HG02870 (cell line): Measurements from ENCODE around the gene CNTNAP5.

Source experiments
- ATAC-seq: cut with Tn5 transposase; IDR thresholded peaks from one replicate; pipeline ENCODE4 v1.9.1; 2021; ENCODE audit warnings: mild to moderate bottlenecking, moderate library complexity; ENCODE audit not compliant: unreplicated experiment

Gene CNTNAP5

DNA sequence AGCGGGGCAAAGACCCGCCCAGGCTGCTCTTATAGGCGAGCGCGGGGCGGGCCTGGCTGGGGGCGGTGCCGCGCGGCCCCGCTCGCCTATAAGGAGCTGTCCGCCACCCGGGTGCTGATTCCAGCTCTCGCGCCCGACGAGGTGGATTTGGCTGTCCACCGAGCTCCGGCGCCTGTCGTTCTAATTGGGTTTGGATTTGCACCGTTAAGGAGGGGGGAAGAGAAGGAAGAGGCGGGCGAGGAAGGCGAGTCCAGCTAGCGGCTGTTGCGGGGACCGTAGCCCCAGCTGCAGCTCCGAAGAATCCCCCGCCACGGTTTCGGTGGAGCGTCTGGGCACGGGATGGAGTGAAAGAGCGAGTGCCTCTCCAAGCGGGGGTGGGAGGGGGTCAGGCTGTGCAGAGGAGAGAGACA lies at the start of gene CNTNAP5:
Gene CNTNAP5, plus strand, starts transcription at position 117 of the 410 bp plus-strand sequence. CDS start 364 bp downstream, outside the sequence.
- no peak for ATAC-seq

DNA sequence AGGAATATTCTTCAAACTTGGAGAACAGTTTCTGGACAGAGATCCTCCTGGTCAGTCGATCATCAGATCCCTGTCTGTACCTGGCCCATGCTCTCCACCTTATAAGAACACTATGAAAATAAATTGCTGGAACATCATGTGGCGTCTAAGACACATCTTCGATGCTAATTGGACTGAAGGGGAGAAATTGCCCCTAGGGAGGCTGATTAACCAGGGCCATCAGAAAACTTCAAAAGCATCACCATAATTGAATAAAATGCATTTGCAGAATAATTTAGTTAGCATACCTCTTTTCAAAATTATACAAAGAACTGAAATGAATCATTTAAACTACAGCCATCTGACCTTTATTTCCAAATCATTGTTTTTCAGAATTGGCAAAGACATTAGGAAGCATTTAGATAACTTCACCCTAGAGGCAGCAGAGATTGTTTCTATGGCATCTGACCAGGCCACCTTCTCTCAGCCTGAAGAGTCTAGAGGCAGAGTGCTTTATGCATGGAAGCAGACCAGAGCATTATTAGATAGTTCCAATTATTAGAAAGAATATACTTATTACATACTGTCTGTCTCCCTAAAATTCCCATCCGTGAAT lies 48.9 kb upstream of the CNTNAP5 start:
- ATAC-seq = no peak

DNA sequence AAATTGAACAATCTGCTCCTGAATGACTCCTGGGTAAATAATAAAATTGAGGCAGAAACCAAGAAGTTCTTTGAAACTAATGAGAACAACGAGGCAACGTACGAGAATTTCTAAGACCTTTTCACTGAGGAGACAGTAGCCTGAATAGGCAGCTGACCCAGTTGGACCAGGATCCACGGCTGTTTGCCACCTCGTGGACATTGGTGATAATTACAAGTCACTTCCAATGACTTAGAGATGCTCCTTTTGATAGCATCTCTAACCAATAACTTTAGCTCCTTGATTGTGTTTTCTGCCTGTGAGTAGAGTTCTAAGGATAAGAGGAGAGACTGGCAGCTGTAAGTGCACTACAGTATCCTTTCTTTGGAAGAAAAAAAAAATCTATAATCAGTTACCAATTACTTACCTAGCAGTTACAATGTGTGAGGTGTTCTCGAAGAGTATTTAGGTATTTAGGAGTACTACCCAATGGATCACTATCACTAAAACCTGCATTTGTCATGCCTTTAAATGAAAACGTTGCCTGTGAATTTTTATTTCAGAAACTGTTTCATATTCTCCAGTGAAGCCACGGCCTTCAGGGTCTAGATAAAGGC lies 31.3 kb upstream of the CNTNAP5 start:
- ATAC-seq = peak; percentile 70

DNA sequence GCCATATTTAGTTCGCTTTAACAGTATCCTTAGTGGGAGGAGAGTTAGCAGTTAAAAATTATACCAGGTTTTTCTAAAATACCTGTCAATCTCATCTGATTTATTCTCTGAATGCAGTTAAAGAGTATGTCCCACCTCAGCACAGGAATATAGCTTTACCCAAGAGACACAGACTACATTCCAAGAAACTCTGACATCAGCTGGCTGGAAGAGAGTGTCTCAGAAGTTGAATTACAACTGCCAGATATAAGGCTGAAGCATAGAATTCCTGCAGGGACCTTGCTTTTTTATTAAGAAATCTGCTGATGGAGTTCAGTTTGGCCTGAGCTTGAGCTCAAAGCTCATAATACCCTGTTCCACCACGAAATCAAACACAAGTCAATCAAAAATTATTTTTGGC lies 25.4 kb upstream of the CNTNAP5 start:
- ATAC-seq = no peak

DNA sequence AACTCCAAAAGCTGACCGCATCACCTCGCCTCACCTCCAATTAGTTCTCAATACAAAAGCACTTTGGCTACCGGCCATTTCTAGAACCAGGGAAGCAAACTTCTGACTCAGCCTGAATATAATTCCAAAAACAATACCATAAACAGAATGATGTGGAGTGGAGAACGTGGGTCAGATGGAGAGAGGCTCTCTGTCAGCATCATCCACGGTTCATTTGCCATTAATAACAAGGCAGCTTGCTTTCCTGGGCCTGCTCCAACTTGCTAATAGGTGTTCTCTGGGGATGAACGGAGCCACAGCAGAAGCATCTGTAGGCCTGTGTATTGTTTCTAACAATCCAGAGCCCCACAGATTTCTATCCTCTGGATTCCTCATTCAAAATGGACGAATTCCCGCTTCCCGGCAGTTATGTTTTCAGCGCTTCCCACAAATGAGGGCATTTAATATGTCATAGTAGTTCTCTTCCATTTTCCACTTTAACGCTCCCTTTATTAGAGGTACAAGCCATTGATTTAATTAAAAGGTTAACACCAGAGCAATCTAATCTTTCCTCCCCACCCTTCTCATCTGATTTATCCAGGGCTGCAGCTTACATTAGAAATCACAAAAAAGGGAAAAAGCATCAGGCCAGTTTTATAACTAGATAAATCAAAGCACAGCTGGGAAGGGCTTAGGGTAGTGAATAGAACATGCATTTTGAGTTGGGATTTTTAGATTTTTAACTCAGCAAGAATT lies 23.2 kb upstream of the CNTNAP5 start:
- ATAC-seq = no peak

DNA sequence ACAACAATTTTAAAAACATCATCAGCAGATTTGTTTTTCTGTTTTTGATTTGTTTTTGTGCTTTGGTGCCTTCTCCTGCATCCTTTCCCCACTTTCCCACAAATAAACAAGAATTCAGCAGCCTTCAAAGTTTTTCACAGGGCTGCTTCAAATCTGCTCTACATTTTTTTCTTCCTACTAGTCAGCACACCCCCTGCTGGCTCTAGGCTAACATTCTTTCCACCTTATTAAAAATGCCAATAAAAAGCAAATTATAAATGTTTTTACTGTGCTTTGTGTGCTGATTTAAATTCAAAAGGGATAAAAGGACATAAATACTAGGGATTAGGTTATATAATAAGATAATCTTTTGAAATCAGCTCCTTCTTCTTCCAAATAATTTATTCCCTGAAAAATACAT lies 6.2 kb upstream of the CNTNAP5 start:
- ATAC-seq = no peak

DNA sequence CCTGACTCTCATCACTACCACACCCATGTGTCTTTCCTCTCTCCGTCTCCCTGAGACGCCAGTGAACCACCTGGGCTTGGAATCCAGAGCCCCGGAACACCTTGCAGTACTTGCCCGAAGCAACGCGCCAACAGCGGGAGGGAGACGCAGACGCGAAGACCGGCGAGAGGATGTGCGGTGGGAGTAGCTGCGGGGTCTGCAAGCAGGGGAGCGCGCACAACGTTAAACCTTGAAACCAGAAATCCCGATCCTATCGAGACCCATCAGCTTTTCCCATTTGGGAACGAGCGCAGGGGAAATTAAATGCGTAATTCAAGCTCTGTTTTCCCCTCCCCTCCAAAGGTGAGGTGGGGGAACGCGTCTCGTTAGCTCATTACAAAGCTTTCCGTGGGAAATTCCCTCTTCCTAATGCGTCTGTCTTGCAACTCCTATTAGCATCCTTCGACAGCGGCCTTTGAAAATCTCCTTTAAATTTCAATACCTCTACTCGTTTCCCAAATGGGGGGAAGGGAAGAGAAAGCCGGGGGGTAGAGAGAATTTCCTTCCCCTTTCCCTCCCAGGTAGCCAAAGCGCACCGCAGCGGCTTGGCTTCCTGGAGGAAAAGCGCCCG lies 421 bp upstream of the CNTNAP5 start:
- ATAC-seq = no peak

DNA sequence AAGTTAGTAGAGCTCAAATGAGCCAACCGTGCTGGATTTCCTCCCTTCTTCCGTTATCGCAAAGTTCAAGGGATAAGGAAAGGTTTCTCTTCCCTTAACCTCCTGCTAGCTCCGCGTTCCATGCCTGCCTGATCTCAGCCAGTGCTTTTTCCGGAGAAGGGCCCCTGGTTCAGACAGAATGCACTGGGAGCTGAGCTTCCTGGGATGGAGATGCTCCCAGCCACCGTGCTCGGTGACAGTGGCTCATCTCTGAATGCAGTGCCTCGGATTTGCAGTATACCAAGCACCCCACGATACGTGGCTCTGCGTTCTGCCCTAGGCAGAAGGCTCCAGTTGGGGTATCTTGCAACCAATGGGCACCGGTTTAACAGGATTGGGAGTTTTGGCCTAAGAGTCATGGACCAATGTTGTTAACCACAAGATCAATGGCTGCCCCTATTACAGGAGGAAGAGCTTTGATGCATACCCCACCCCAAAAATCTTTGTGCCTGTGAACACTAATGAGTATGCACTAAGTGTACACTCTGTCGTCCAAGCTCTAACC lies 876 bp downstream of the CNTNAP5 start:
- ATAC-seq = no peak

DNA sequence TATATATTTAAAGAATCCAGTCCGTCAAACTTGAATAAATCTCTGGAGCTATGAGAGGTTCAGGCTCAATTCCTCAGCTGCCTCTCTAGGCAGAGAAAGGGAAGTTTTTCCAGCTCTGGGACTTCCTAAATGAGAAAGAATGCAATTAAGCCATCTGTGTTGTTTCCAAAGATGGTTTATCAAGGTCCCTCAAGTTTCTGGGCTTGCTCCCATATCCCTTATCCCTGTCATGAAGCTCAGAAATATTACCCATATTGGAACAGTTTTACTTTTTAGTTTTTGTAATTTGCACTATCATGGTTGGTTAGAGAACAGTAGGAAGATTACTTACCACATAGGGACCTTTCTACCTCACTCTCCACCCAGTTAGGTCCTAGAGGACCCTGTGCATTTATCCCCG lies 1.4 kb downstream of the CNTNAP5 start:
- no peak for ATAC-seq

DNA sequence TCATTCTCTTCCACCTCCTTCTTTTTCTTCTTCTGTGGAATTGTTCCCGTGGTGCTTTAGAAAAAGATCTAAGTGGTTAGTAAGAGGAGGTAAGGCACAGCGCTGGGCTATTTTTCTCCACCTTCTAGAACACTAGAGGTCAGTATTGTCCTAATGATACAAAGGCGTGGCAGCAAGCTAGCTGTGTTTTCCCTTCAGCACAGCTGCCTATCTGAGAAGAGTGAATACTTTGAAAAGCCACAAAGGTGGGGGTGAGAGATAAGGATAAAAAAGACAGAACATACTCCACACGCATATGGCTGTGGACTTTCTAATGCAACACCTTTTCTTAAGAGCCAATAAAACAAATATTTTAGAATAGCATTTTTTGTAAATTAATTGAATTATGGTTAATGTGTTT lies 2.1 kb downstream of the CNTNAP5 start:
- ATAC-seq = peak; percentile 92

DNA sequence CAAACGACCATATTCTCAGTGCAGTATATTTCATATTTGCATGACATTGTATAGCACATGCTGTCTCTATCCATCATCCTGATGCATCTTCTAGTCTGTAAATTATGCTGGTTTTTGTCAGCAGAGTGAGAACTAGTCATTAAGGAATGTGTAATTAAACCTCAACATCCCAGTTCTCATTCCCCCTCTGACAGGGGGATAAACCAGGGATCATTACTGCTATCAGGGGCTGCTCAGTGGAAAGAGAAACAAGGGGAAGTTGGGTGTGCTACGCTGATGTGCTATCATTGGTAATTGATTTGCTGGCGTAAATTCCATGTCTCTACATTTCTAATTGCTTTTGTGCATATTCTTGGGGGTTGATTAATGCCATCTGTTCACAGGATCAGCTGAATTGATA lies 7.7 kb downstream of the CNTNAP5 start:
- ATAC-seq = no peak

DNA sequence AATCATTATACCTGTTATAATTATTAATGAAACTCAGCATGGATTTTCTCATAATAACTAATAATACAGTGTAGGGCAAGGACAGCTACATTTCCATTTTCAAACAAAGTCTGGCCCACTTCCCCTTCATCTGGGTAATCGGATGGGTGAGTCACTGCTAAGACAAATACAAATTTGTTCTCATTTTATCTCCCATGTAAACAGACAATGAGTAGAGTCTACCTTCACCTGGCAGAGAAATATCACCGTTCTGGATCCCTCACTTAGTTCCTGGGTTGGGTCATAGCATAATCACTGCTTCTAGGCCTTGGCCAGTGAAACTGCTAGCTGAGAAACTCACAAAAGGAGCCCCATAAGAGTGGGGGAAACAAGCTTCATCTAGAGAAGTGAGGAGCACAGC lies 9.2 kb downstream of the CNTNAP5 start:
- ATAC-seq = no peak

DNA sequence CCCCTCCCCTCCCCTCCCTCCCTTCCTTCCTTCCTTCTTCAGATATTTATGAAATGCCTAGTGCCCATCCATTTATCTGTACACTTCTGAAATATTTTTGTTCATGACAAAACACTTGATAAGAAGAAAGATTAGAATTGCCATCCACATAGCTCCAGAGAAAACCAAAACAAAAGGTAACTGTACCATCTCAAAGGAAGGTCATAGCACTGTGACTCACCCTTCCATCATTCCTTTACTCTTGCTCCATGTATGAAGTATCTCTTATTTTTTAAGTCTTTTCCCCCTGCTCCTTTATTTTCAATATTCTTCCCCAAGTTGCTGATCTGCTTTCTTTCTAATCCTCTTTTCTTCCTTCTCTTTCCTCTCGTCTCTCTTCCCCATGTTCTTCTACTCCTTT lies 9.9 kb downstream of the CNTNAP5 start:
- ATAC-seq = no peak

DNA sequence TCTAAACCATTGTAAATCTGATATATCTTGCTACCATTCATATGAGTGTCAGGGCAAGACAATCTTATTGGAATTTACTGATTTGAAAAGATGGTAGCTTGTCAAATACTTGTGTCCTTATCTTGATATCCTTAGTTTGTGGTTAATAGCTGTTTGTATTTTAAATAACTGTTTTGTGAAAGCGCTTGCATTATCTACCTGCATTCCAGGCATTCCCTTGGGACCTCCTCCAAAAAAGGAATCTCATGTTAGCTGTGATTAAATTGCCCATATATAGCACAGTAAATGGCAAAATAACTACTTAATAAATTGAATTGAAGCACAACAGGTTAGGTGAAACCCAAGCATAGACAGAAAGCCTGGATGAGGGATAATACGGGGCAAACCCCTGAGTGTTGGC lies 13.9 kb downstream of the CNTNAP5 start:
- no peak for ATAC-seq

DNA sequence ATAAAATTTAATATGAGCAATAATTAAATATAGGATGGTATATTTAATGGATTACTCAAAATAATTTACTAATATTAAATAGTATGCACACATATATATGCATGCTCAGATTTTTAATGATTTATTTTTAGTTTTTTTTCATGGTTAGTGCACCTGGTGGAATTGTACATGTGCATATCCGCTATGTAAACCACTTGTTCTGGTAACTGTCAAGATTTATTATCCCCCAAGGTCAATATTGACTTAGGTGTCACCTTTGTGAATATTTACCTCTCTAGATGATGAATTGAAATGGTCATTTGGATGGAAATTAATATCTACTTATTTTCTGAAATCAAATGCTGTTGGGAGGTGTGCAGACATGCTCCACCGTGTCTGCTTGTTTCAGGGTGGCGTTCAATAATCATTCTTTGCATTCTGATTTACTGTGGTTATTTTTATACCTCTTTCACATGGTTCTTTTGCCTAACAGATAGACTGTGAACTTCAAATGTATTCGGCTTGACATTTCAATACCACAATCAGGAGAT lies 14.7 kb downstream of the CNTNAP5 start:
- no peak for ATAC-seq

DNA sequence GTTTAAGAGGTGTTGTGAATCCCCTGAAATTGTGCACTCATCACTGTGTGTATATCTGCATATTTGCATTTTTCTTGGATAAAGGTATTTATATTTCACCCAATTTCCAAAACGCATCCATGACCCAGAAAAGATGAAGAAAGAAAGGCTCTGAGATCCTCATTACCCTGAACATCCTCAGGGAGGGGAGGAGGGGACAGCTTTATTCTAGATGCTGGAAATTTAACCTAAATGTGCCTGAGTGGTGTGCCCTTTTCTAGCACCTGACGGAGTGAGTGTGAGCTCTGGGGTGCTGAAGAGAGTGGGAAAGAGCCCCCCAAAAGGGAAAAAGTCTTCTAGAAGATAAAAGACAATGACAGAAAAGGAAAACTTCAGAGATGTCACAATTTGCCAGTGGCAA lies 20.8 kb downstream of the CNTNAP5 start:
- no peak for ATAC-seq

DNA sequence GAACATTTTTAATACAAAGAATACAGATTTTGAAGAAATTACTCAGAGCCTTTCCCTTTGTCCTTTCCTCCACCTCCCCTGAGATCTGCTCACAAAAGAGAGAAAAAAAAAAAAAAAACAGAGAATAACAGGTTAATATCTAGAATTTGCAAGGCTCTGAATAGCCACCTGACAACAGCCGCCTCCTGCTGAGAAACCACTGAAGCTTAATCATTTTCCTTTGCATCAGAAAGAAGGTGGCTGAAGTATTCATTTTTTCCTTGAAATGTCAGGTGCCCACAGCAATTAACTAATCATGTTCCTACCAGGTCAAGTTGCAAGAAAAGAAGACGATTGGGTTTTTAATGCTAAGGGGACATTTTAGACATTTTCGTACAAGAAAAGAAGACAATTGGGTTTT lies 21.2 kb downstream of the CNTNAP5 start:
- ATAC-seq = no peak

DNA sequence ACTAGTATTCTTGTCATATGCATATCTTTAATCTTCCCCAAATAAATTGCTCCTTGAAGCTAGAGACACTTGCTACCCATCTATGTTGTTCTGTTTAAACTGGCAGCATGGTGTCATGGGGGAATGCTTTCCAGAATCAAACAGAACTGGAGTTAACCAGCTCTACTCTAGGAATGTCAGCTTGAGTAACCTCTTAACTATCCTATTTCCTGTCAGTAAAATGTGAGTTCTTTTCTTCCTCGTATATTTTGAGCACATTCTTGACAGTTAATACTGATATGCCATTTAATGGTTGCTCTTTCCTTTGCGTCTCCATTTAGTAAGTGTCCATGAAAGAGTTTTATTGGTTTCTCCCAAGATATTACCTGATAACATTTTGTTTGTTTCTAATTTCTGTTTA lies 23.0 kb downstream of the CNTNAP5 start:
- no peak for ATAC-seq

DNA sequence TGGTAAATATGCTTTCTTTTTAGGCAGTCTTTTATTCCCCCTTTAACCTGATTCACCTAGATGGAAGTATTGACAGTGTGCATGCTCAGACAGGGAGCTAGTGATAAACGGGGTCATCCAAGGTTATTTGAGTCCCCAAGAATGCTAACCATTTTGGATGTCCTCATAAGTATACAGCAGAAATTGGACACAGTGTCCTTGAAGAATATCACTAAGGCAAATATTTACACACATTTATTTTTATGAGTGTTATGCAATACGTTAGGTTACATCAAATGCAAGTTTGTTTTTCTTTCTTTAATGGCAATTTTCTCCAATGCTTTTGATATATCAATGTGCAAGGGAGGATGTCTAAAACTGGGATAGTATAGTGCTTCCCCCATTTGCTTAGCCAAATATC lies 23.6 kb downstream of the CNTNAP5 start:
- no peak for ATAC-seq

DNA sequence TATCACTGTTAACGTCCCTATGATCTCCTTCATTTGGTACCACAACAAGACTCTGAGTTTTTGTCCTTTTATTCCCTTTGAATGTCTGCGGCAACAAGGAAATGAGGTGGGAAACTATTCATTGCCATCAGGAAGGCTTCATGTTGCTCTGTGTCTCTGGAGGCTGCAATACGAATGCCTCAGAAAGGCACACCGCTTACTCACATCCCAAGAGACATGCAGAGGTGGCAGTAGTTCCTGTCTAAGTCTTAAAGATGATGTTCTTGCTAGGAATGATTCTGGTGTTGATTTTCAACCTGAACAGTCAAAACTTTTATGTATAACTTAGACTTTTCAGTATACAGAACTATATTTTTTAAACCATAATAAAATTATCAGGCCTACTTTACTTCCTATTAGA lies 24.0 kb downstream of the CNTNAP5 start:
- ATAC-seq = no peak

DNA sequence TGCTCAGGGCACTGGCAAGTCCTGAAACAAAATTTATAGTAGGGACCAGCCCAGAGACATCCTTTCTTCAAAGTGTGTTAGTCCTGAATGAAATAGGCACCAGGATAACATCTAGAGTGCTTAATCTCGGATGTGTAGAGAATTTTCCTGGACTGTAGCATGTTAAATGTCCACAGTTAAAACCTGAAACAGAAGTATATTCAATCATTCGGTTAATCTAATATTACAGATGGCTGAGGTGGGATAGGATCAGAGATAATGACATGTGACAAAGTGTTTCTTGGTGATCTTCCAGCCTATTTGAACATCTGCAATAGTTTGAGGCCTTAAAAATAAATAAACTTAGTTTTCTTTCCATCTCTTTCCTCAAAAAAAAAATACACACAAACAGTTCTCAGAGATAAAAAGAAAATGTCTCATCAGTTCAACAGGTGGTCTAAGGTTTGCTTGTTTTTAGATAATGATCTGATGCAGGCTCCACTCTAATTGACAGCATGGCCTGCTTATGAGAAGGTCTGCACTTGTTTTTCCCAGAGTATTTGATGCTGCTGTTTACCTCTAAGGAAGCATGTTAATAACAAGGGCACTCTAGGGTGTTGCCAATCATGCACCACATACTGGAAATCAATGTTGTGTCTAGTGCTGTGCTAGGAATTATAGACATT lies 25.9 kb downstream of the CNTNAP5 start:
- ATAC-seq = no peak
